Measurements from ENCODE around the gene SERINC5.
"Not testable (repeated sequence)": the region's sequence is repeated elsewhere in the genome, so short reads cannot be mapped to it uniquely, and the experiment has no call there.

SERINC5 gene

GRCh38 chr5:80111376-80111990 is 144.4 kb downstream of the SERINC5 start:
- not testable (repeated sequence) for H3K79me2 ChIP-seq (ENCODE audit: control insufficient read depth, insufficient read depth, low read length); H4K5ac ChIP-seq (ENCODE audit: low read length); H2BK15ac ChIP-seq (replicated peaks; ENCODE audit: low read depth); H4K8ac ChIP-seq (ENCODE audit: low read depth, low read length); H3K4me3 ChIP-seq (ENCODE audit: low read length); H3K27me3 ChIP-seq (ENCODE audit: insufficient read depth, low read length, poor library complexity); H3K36me3 ChIP-seq (ENCODE audit: control insufficient read depth, insufficient read depth, low read length); H2AK5ac ChIP-seq (ENCODE audit: low read length); H3K4ac ChIP-seq (ENCODE audit: low read depth, low read length); H3K4me1 ChIP-seq (ENCODE audit: control insufficient read depth, low read depth, low read length); H2BK120ac ChIP-seq (ENCODE audit: low read depth, low read length); H3K4me2 ChIP-seq (ENCODE audit: low read length); H2BK5ac ChIP-seq (ENCODE audit: low read length); H3K79me1 ChIP-seq (ENCODE audit: low read length); H3K23ac ChIP-seq (ENCODE audit: low read length); H3K9ac ChIP-seq (ENCODE audit: low read length)
- no CpG with 5 or more reads among the region's 5 CpGs for WGBS (ENCODE audit: extremely low coverage, insufficient coverage, low lambda C conversion rate)
- DNase-seq: peak; percentile 94
- H3K56ac ChIP-seq (ENCODE audit: low read length): peak overlapping the region; percentile 37
- H3K18ac ChIP-seq (ENCODE audit: low read length): peak overlapping the region; percentile 6
- H3K27ac ChIP-seq (ENCODE audit: low read depth, low read length): peak overlapping the region; percentile 52

- Histone ChIP-seq H3K23ac (ENCODE audit: low read length) (peak overlapping the region; percentile 92), H4K5ac (ENCODE audit: low read length) (no peak overlapping the region), H3K4ac (ENCODE audit: low read depth, low read length) (peak overlapping the region; percentile 17), H3K4me3 (ENCODE audit: low read length) (no peak overlapping the region), H3K79me1 (ENCODE audit: low read length) (no peaks in the 10 kb centered on the region), H2AK5ac (ENCODE audit: low read length) (peak overlapping the region; percentile 5), H3K27ac (ENCODE audit: low read depth, low read length) (peak overlapping the region; percentile 85), H2BK120ac (ENCODE audit: low read depth, low read length) (peak overlapping the region; percentile 19), H3K36me3 (ENCODE audit: control insufficient read depth, insufficient read depth, low read length) (no peaks in the 10 kb centered on the region), H3K4me1 (ENCODE audit: control insufficient read depth, low read depth, low read length) (peaks cover 8% of the 10 kb centered on the region), H3K9ac (ENCODE audit: low read length) (peak overlapping the region; percentile 29), H3K18ac (ENCODE audit: low read length) (peak overlapping the region; percentile 89), H3K79me2 (ENCODE audit: control insufficient read depth, insufficient read depth, low read length) (no peaks in the 10 kb centered on the region), H2BK15ac (replicated peaks; ENCODE audit: low read depth) (no peak overlapping the region), H3K4me2 (ENCODE audit: low read length) (no peak overlapping the region), H3K56ac (ENCODE audit: low read length) (peak overlapping the region; percentile 80), H3K27me3 (ENCODE audit: insufficient read depth, low read length, poor library complexity) (no peaks in the 10 kb centered on the region), H4K8ac (ENCODE audit: low read depth, low read length) (no peak overlapping the region), H2BK5ac (ENCODE audit: low read length) (peak overlapping the region; percentile 74)
- no peak for DNase-seq
- no CpG with 5 or more reads among the region's 9 CpGs for WGBS (ENCODE audit: extremely low coverage, insufficient coverage, low lambda C conversion rate)
These were observed 146.0 kb downstream of the SERINC5 start for GRCh38 chr5:80109646-80110478.

- H2AK5ac ChIP-seq (ENCODE audit: low read length): no peak overlapping the region
- WGBS (ENCODE audit: extremely low coverage, insufficient coverage, low lambda C conversion rate): no CpG with 5 or more reads among the region's 5 CpGs
- peaks cover 8% of the 10 kb centered on the region for H3K4me1 ChIP-seq (ENCODE audit: control insufficient read depth, low read depth, low read length)
- no peak overlapping the region for H3K18ac ChIP-seq (ENCODE audit: low read length)
- no peak overlapping the region for H2BK120ac ChIP-seq (ENCODE audit: low read depth, low read length)
- no peaks in the 10 kb centered on the region for H3K36me3 ChIP-seq (ENCODE audit: control insufficient read depth, insufficient read depth, low read length)
- no peaks in the 10 kb centered on the region for H3K79me1 ChIP-seq (ENCODE audit: low read length)
- no peak overlapping the region for H3K9ac ChIP-seq (ENCODE audit: low read length)
- DNase-seq: no peak
- no peak overlapping the region for H3K4me2 ChIP-seq (ENCODE audit: low read length)
- no peak overlapping the region for H3K23ac ChIP-seq (ENCODE audit: low read length)
- no peak overlapping the region for H3K56ac ChIP-seq (ENCODE audit: low read length)
- no peak overlapping the region for H4K5ac ChIP-seq (ENCODE audit: low read length)
- no peak overlapping the region for H3K4me3 ChIP-seq (ENCODE audit: low read length)
- H3K4ac ChIP-seq (ENCODE audit: low read depth, low read length): no peak overlapping the region
- H3K27me3 ChIP-seq (ENCODE audit: insufficient read depth, low read length, poor library complexity): no peaks in the 10 kb centered on the region
- no peak overlapping the region for H3K27ac ChIP-seq (ENCODE audit: low read depth, low read length)
- H2BK15ac ChIP-seq (replicated peaks; ENCODE audit: low read depth): no peak overlapping the region
- H3K79me2 ChIP-seq (ENCODE audit: control insufficient read depth, insufficient read depth, low read length): no peaks in the 10 kb centered on the region
- no peak overlapping the region for H2BK5ac ChIP-seq (ENCODE audit: low read length)
- H4K8ac ChIP-seq (ENCODE audit: low read depth, low read length): no peak overlapping the region
These were observed 148.9 kb downstream of the SERINC5 start for GRCh38 chr5:80106916-80107315.

- Histone ChIP-seq H4K8ac (ENCODE audit: low read depth, low read length) (no peak overlapping the region), H3K4me2 (ENCODE audit: low read length) (no peak overlapping the region)
- no CpG with 5 or more reads among the region's 7 CpGs for WGBS (ENCODE audit: extremely low coverage, insufficient coverage, low lambda C conversion rate)
These were observed 150.0 kb downstream of the SERINC5 start for GRCh38 chr5:80105698-80106439.

GRCh38 chr5:80103371-80103770 is 152.5 kb downstream of the SERINC5 start:
- no peak overlapping the region for H2AK5ac ChIP-seq (ENCODE audit: low read length)
- no peak for DNase-seq

More at GRCh38 chr5:80105698-80106439, 150.0 kb downstream of the SERINC5 start:
- H2BK15ac ChIP-seq (replicated peaks; ENCODE audit: low read depth): no peak overlapping the region
- H3K18ac ChIP-seq (ENCODE audit: low read length): no peak overlapping the region
- no peak overlapping the region for H3K56ac ChIP-seq (ENCODE audit: low read length)
- no peaks in the 10 kb centered on the region for H3K36me3 ChIP-seq (ENCODE audit: control insufficient read depth, insufficient read depth, low read length)
- H3K27me3 ChIP-seq (ENCODE audit: insufficient read depth, low read length, poor library complexity): no peaks in the 10 kb centered on the region
- no peak overlapping the region for H2AK5ac ChIP-seq (ENCODE audit: low read length)
- H3K27ac ChIP-seq (ENCODE audit: low read depth, low read length): no peak overlapping the region
- H2BK5ac ChIP-seq (ENCODE audit: low read length): no peak overlapping the region
- no peak overlapping the region for H3K23ac ChIP-seq (ENCODE audit: low read length)
- no peak for DNase-seq
- H3K9ac ChIP-seq (ENCODE audit: low read length): no peak overlapping the region
- no peaks in the 10 kb centered on the region for H3K79me2 ChIP-seq (ENCODE audit: control insufficient read depth, insufficient read depth, low read length)
- peaks cover 8% of the 10 kb centered on the region for H3K4me1 ChIP-seq (ENCODE audit: control insufficient read depth, low read depth, low read length)
- H3K79me1 ChIP-seq (ENCODE audit: low read length): no peaks in the 10 kb centered on the region
- H3K4me3 ChIP-seq (ENCODE audit: low read length): no peak overlapping the region
- no peak overlapping the region for H3K4ac ChIP-seq (ENCODE audit: low read depth, low read length)
- no peak overlapping the region for H2BK120ac ChIP-seq (ENCODE audit: low read depth, low read length)
- no peak overlapping the region for H4K5ac ChIP-seq (ENCODE audit: low read length)

More at GRCh38 chr5:80103371-80103770, 152.5 kb downstream of the SERINC5 start:
- H3K56ac ChIP-seq (ENCODE audit: low read length): no peak overlapping the region
- no peaks in the 10 kb centered on the region for H3K36me3 ChIP-seq (ENCODE audit: control insufficient read depth, insufficient read depth, low read length)
- H3K4me2 ChIP-seq (ENCODE audit: low read length): no peak overlapping the region
- no peak overlapping the region for H3K18ac ChIP-seq (ENCODE audit: low read length)
- no peaks in the 10 kb centered on the region for H3K27me3 ChIP-seq (ENCODE audit: insufficient read depth, low read length, poor library complexity)
- no peaks in the 10 kb centered on the region for H3K4me1 ChIP-seq (ENCODE audit: control insufficient read depth, low read depth, low read length)
- no peak overlapping the region for H4K8ac ChIP-seq (ENCODE audit: low read depth, low read length)
- no peak overlapping the region for H3K27ac ChIP-seq (ENCODE audit: low read depth, low read length)
- WGBS (ENCODE audit: extremely low coverage, insufficient coverage, low lambda C conversion rate): no CpG with 5 or more reads among the region's 6 CpGs
- no peak overlapping the region for H3K23ac ChIP-seq (ENCODE audit: low read length)
- no peak overlapping the region for H3K4ac ChIP-seq (ENCODE audit: low read depth, low read length)
- no peak overlapping the region for H2BK120ac ChIP-seq (ENCODE audit: low read depth, low read length)
- no peak overlapping the region for H4K5ac ChIP-seq (ENCODE audit: low read length)
- no peaks in the 10 kb centered on the region for H3K79me2 ChIP-seq (ENCODE audit: control insufficient read depth, insufficient read depth, low read length)
- no peak overlapping the region for H2BK5ac ChIP-seq (ENCODE audit: low read length)
- H3K9ac ChIP-seq (ENCODE audit: low read length): no peak overlapping the region
- H3K79me1 ChIP-seq (ENCODE audit: low read length): no peaks in the 10 kb centered on the region
- H3K4me3 ChIP-seq (ENCODE audit: low read length): no peak overlapping the region
- no peak overlapping the region for H2BK15ac ChIP-seq (replicated peaks; ENCODE audit: low read depth)
